HCT116 (cell line): ENCODE data around the gene CADM3.

ENCODE experiments used
- TF ChIP-seq, protein P1 (sequence below): IDR thresholded peaks from 2 replicates; pipeline ENCODE4 v1.6.1; 2012
- TF ChIP-seq, protein P2 (sequence below), 3 experiments: fragments of 200-600 bp in 1 of 3; sonication (generic) in 1 of 3; IDR thresholded peaks in 2 of 3; conservative IDR thresholded peaks in 1 of 3; 2 replicates each; pipeline ENCODE4 v1.5.1; 2012 to 2017; ENCODE audit warnings: low read depth in 2 of 3, low read length in 2 of 3, antibody characterized with exemption in 1 of 3, borderline replicate concordance in 1 of 3, control low read depth in 1 of 3, mild to moderate bottlenecking in 1 of 3, mixed read lengths in 1 of 3, mixed run types in 1 of 3, moderate library complexity in 1 of 3; ENCODE audit not compliant: insufficient read depth in 1 of 3

DNA sequence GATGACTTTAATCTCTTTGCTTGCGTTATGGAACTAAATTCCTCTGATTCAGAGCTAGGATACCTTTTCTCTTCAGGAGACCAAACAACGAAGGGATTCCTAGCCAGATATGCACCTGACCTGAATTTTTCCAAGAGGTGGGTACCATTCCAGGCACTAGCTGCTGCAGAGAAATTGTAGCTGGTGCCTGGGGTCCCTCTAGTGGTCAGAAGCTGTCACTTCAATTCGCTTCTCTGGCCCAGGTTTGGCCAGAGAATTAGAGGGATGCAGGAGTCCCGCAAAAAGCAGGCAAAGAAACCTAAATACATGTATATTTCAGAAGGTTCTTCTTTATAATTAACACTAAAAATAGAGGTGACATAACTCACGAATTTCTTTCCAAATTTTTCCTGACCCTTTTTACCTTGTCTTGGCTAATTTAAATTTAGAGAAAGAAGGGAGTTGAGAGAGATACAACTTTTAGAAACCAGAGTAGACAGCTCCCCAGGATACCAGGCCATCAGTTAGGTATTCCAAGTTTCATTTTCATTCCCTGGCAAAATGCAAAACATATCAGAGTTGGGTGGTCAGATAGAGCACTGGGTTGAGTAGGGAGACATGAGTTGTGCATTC is 42.8 kb downstream of the CADM3 start:
- TF ChIP-seq, protein P1, sequence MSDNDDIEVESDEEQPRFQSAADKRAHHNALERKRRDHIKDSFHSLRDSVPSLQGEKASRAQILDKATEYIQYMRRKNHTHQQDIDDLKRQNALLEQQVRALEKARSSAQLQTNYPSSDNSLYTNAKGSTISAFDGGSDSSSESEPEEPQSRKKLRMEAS: no peak
- TF ChIP-seq, protein P2, sequence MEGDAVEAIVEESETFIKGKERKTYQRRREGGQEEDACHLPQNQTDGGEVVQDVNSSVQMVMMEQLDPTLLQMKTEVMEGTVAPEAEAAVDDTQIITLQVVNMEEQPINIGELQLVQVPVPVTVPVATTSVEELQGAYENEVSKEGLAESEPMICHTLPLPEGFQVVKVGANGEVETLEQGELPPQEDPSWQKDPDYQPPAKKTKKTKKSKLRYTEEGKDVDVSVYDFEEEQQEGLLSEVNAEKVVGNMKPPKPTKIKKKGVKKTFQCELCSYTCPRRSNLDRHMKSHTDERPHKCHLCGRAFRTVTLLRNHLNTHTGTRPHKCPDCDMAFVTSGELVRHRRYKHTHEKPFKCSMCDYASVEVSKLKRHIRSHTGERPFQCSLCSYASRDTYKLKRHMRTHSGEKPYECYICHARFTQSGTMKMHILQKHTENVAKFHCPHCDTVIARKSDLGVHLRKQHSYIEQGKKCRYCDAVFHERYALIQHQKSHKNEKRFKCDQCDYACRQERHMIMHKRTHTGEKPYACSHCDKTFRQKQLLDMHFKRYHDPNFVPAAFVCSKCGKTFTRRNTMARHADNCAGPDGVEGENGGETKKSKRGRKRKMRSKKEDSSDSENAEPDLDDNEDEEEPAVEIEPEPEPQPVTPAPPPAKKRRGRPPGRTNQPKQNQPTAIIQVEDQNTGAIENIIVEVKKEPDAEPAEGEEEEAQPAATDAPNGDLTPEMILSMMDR (IDR thresholded peaks at IDR 0.05 in 2 of 3, conservative IDR thresholded peaks at IDR 0.05 in 1 of 3; ENCODE audit: borderline replicate concordance in 1 of 3, insufficient read depth in 1 of 3, low read depth in 2 of 3, low read length in 2 of 3): peak; percentile 65 to 89 (median 84)
